B cell (primary cell): ENCODE data around the gene ITGA3. TPM values are rescaled to one million over a fixed set of nuclear protein-coding genes. Genes with fewer than 3 reads are reported as not detected.

Experiments
- ATAC-seq: fragments of 200-7000 bp; cut with Tn5 transposase; one replicate; pipeline ENCODE4 v1.10.0; 2021; ENCODE audit warnings: low read depth, mild to moderate bottlenecking, moderate number of reproducible peaks, moderate library complexity
- CTCF ChIA-PET: fragments of 350-600 bp; sonication (Branson Sonifier 250); formaldehyde crosslinking; loops from one replicate; lab custom pipeline; 2021; ENCODE audit warnings: antibody characterized with exemption, inconsistent platforms; lab: Charles Lee
- POLR2A ChIA-PET: fragments of 350-600 bp; sonication (Branson Sonifier 250); formaldehyde crosslinking; loops from one replicate; lab custom pipeline; 2021; ENCODE audit warnings: antibody characterized with exemption; lab: Charles Lee
- DNase-seq: peaks from one replicate; pipeline ENCODE4 v3.0.0; 2013
- H2AFZ ChIP-seq: 2 replicates; pipeline ENCODE4 v1.6.1; 2012; ENCODE audit warnings: mild to moderate bottlenecking, low read depth, low read length; ENCODE audit not compliant: insufficient read depth, poor library complexity, severe bottlenecking
- H3K27ac ChIP-seq, 2 donors: 1 replicate in 1 of 2; 2 replicates in 1 of 2; pipeline ENCODE4 v1.5.1; 2012 to 2013; ENCODE audit warnings: low read length in 2 of 2, mild to moderate bottlenecking in 2 of 2, moderate library complexity in 1 of 2
- H3K27me3 ChIP-seq, 4 experiments: fragments of 200-600 bp in 1 of 4; sonication (generic) in 1 of 4; replicated peaks in 1 of 4; 1 replicate in 2 of 4; 2 replicates in 2 of 4; pipeline versions ENCODE4 v1.6.1 to v1.7.0; 2013 to 2016; ENCODE audit warnings: low read length in 3 of 4, mild to moderate bottlenecking in 2 of 4, mixed read lengths in 1 of 4, moderate library complexity in 1 of 4; ENCODE audit not compliant: insufficient read depth in 4 of 4, control insufficient read depth in 3 of 4; ENCODE audit errors: control extremely low read depth in 1 of 4
- H3K36me3 ChIP-seq, 2 experiments: replicated peaks in 1 of 2; 1 replicate in 1 of 2; 2 replicates in 1 of 2; pipeline versions ENCODE4 v1.6.1 to v1.7.1; 2013; ENCODE audit warnings: low read length in 1 of 2; ENCODE audit not compliant: insufficient read depth in 2 of 2, control insufficient read depth in 1 of 2; ENCODE audit errors: control extremely low read depth in 1 of 2, extremely low read depth in 1 of 2
- H3K4me1 ChIP-seq, 2 donors: fragments of 200-600 bp in 1 of 2; sonication (generic) in 1 of 2; 1 replicate in 1 of 2; 2 replicates in 1 of 2; pipeline versions ENCODE4 v1.5.1 to v1.6.1; 2013 to 2017; ENCODE audit warnings: low read length in 2 of 2; ENCODE audit not compliant: control insufficient read depth in 2 of 2, insufficient read depth in 2 of 2
- H3K4me2 ChIP-seq: replicated peaks from 2 replicates; pipeline ENCODE3; 2012; ENCODE audit warnings: mild to moderate bottlenecking, low read depth, low read length; ENCODE audit not compliant: poor library complexity, severe bottlenecking
- H3K4me3 ChIP-seq, 5 experiments: fragments of 200-600 bp in 1 of 5; sonication (generic) in 1 of 5; 1 replicate in 3 of 5; 2 replicates in 2 of 5; pipeline versions ENCODE4 v1.5.1 to v1.7.0; 2011 to 2016; ENCODE audit warnings: low read length in 4 of 5, mild to moderate bottlenecking in 4 of 5, low read depth in 2 of 5, control low read depth in 1 of 5, moderate library complexity in 1 of 5; ENCODE audit not compliant: insufficient read depth in 1 of 5; ENCODE audit errors: control extremely low read depth in 1 of 5, extremely low read depth in 1 of 5
- H3K79me2 ChIP-seq: fragments of 200-600 bp; sonication (generic); one replicate; pipeline ENCODE4 v1.6.0; 2016; ENCODE audit warnings: low read length; ENCODE audit not compliant: control insufficient read depth, insufficient read depth
- H3K9ac ChIP-seq: fragments of 200-600 bp; sonication (generic); 2 replicates; pipeline ENCODE4 v1.6.1; 2017; ENCODE audit warnings: mild to moderate bottlenecking, low read length, moderate library complexity
- H3K9me3 ChIP-seq, 3 donors: one replicate each; pipeline versions ENCODE4 v1.6.1 to v1.7.1; 2013; ENCODE audit warnings: low read length in 2 of 3; ENCODE audit not compliant: control insufficient read depth in 2 of 3, insufficient read depth in 1 of 3; ENCODE audit errors: control extremely low read depth in 1 of 3
- H4K20me1 ChIP-seq: 2 replicates; pipeline ENCODE4 v1.6.0; 2012; ENCODE audit warnings: mild to moderate bottlenecking, low read length; ENCODE audit not compliant: insufficient read depth, control insufficient read depth, poor library complexity, severe bottlenecking
- H3K27ac Mint-ChIP-seq: one replicate; pipeline ENCODE4 v1.8.0; 2021; ENCODE audit warnings: mixed read lengths
- H3K27me3 Mint-ChIP-seq: one replicate; pipeline ENCODE4 v1.8.0; 2021; ENCODE audit warnings: mixed read lengths
- H3K4me1 Mint-ChIP-seq: one replicate; pipeline ENCODE4 v1.8.0; 2021; ENCODE audit warnings: mixed read lengths
- H3K4me3 Mint-ChIP-seq: one replicate; pipeline ENCODE4 v1.8.0; 2021; ENCODE audit warnings: mixed read lengths
- H3K9me3 Mint-ChIP-seq: one replicate; pipeline ENCODE4 v1.8.0; 2022; ENCODE audit warnings: mixed read lengths; ENCODE audit not compliant: insufficient read depth
- CTCF ChIP-seq: fragments of 200-600 bp; IDR thresholded peaks from one replicate; pipeline ENCODE4 v1.8.0; 2022; ENCODE audit warnings: antibody characterized with exemption, mild to moderate bottlenecking
- EZH2 ChIP-seq: IDR thresholded peaks from 2 replicates; pipeline ENCODE4 v1.6.1; 2012; ENCODE audit warnings: borderline replicate concordance, low read depth, mild to moderate bottlenecking, moderate library complexity, low read length; ENCODE audit not compliant: insufficient read depth, poor library complexity, severe bottlenecking
- WGBS: methylation state at CpG from one replicate; pipeline ENCODE4 v1.1.5; 2013; ENCODE audit warnings: missing lambda C conversion rate; ENCODE audit not compliant: insufficient coverage; 5-methylcytosine and 5-hydroxymethylcytosine counted together
- intact Hi-C: fragments of 100-400 bp; cut with micrococcal nuclease; formaldehyde crosslinking; loops from one replicate; pipeline ENCODE4 v1.10.0; 2022
- polyA plus RNA-seq: library from polyadenylated mRNA; depleted of rRNA; stranded (reverse); fragments of >200 nt; gene quantifications from 2 replicates; pipeline ENCODE4 v1.2.3, GENCODE V29; 2012
- total RNA-seq, 2 donors: library from RNA; stranded (reverse); fragments of 120-200 nt in 1 of 2; gene quantifications; 1 replicate in 1 of 2; 2 replicates in 1 of 2; pipeline versions ENCODE4 v1.2.3 to v1.2.4, GENCODE V29; 2013 to 2022

Gene ITGA3
- total and polyA plus RNA-seq, 2 donors (not counting 1 experiment from before 2014, with no cell fraction given), result 11.9 to 13.3 TPM

GRCh38 chr17:50067996-50068395 lies 12.1 kb downstream of the ITGA3 start:
- H3K4me1 Mint-ChIP-seq, result no peaks in the 10 kb centered on the region
- H3K36me3 ChIP-seq, result no peaks in the 10 kb centered on the region
- no peaks in the 10 kb centered on the region for H4K20me1 ChIP-seq
- no peak overlapping the region for H3K4me3 Mint-ChIP-seq
- POLR2A ChIA-PET, result no interaction called here
- H3K4me1 ChIP-seq, result no peaks in the 10 kb centered on the region
- no peak overlapping the region for H3K9ac ChIP-seq
- ATAC-seq (no peak), DNase-seq (no peak)
- H3K27me3 Mint-ChIP-seq, result peaks cover 4% of the 10 kb centered on the region
- H3K9me3 Mint-ChIP-seq, result peaks cover 6% of the 10 kb centered on the region
- no peak overlapping the region for H3K27ac Mint-ChIP-seq
- H3K9me3 ChIP-seq, result peaks cover 0 to 14% (median 0%) of the 10 kb centered on the region in 3 donors
- intact Hi-C loops, result no loop called here
- no peak overlapping the region for H3K27ac ChIP-seq
- H2AFZ ChIP-seq, result no peak overlapping the region
- 95% methylated on average over 13 of the region's 13 CpGs for WGBS
- H3K4me3 ChIP-seq, result no peak overlapping the region
- CTCF ChIA-PET, result interaction anchor here (1.1 to 2.6 kb wide), 3 partner anchors 12 to 19 kb away, joined by 3 to 10 read pairs (median 4); partner anchors contain the start of gene ITGA3
- no peaks in the 10 kb centered on the region for H3K79me2 ChIP-seq
- no peak overlapping the region for H3K4me2 ChIP-seq
- H3K27me3 ChIP-seq, result peaks cover 0 to 8% (median 0%) of the 10 kb centered on the region in 4 experiments
- TF ChIP-seq EZH2 (no peak), CTCF (no peak)

GRCh38 chr17:50070908-50071680 lies 15.2 kb downstream of the ITGA3 start:
- Histone ChIP-seq H3K27ac (no peak overlapping the region), H3K4me2 (no peak overlapping the region), H2AFZ (no peak overlapping the region), H3K36me3 (no peaks in the 10 kb centered on the region), H3K4me3 (no peak overlapping the region), H3K9ac (no peak overlapping the region), H3K4me1 (no peaks in the 10 kb centered on the region), H3K9me3 (peaks cover 0 to 14% (median 0%) of the 10 kb centered on the region in 3 donors), H4K20me1 (no peaks in the 10 kb centered on the region), H3K79me2 (no peaks in the 10 kb centered on the region), H3K27me3 (peaks cover 0 to 8% (median 0%) of the 10 kb centered on the region in 4 experiments)
- no peaks in the 10 kb centered on the region for H3K27me3 Mint-ChIP-seq
- ChIA-PET CTCF (no interaction called here), POLR2A (interaction anchor here (0.6 kb wide), 1 partner anchor 84 kb away, joined by 5 read pairs; no protein-coding TSS in a partner anchor)
- no peak overlapping the region for H3K4me3 Mint-ChIP-seq
- TF ChIP-seq CTCF (no peak), EZH2 (no peak)
- DNase-seq (no peak), ATAC-seq (no peak)
- no peak overlapping the region for H3K27ac Mint-ChIP-seq
- H3K4me1 Mint-ChIP-seq, result no peaks in the 10 kb centered on the region
- 94% methylated on average over 15 of the region's 16 CpGs for WGBS
- intact Hi-C loops, result no loop called here
- H3K9me3 Mint-ChIP-seq, result peaks cover 6% of the 10 kb centered on the region
